Activated T-cell treated with anti-CD3 and anti-CD28 coated beads for 4 hours (primary cell): ENCODE data around the gene FFAR2.
A peak's percentile ranks its signal among the peaks of the same experiment; 100 is the strongest.

Experiments
- DNase-seq: peaks from one replicate; pipeline ENCODE4 v3.0.0-alpha.2; 2020

Gene FFAR2

DNA sequence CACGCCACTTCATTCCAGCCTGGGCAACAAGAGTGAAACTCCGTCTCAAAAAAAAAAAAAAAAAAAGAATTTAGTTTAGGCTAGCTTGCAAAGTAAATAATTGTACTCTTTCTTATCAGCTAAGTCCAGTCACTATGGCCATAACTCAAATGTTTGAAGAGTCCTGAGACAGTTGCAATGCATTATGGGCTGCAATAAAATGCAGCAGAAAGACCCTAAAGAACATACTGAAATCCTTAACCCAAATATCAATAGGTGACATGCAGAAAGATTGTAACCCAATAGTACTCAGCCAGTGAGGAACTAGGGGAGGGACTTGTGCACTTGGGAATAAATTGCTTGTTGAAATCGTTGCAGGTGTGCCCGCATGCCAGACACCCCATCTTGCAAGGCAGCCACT is 20.9 kb upstream of the FFAR2 start:
- DNase-seq, result no peak

DNA sequence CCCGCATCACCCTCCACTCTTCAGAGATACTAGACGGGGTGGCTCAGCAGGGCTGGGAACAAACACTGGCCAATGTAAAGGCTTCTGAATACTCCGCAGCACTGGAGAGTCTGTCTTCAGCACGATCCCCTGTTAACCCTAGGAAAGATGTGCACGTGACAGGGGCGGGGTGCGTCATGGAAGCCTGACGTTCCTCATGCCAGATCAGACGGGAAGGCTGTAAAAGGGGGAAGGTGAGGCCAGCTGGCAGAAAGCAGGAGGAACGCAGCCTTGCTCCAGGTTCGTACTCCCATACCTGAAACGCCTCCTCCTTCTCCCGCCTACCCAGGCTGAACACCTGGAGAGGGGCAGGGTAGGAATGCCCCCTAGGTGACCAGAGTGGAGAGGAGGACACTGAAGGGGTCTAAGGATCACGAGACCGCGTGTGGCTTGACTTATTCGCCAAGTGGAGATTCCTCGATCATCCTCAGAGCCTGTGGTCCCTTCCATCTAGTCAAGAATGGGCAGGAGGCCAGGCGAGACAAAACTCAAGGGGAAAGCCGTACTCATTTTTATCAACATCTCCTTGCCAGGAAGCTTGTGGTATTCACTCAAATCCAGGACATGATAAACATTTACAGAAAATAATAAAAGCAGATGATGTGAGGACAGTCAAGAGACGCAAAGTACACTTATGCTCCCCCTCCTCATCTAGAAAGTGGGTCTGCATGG is 18.2 kb upstream of the FFAR2 start:
- no peak for DNase-seq

DNA sequence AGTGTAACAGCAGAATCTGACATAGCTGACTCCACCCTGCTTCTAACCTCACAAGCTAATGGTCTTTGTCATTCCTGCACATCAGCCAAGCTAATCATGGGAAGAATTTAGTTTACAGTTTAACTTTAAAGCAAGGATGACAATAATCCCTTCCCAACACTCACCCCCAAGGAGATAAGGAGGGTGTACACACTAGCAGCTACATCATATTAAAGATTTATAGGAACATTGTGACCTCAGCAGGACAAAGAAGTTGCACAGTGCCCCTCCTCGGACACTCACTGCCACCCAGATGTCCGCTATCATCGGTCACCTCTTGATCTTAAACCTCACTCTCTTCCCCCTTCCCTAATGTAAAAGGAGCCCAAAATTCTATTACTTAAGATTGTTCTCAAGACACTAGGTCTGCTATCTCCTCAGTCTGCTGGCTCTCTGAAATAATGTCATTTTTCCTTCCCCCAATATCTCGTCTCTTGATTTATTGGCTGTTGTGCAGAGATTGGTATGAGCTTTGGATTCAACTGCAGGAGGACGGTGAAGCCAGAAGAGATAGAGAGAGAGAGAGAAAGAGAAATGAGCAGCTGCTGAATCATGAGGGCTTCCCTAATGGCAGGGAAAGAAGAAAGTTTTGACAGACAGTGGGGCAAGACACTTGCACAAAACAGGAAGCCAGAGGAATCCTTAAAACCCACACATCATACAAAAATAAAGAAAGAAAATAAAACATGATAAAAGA is 17.5 kb upstream of the FFAR2 start:
- no peak for DNase-seq

DNA sequence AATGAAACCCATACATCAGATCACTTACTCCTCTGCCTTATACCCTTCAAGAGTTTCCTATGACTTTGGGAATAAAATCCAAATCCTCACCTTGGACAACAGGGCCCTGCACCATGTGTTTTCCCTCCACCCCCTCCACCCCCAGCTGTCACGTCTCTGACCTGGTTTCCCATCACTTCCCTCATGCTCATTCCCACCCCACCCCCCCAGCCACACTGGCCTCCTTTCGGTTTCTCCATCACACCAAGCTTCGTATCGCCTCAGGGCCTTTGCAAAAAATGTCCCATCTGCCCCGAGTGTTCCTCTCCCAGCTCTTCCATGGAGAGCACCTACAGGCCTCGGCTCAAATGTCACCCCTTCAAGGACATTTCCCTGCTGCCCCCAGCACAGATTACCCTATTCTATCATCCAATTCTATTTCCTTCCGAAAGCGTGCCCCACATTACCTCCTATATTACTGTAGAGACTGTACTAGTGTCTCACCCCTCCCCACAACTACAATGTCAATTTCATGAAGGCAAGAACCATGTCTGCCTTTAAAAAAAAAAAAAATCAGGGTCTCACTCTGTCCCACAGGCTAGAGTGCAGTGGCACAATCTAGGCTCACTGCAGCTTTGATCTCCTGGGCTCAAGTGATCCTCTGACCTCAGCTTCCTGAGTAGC is 16.8 kb upstream of the FFAR2 start:
- no peak for DNase-seq

DNA sequence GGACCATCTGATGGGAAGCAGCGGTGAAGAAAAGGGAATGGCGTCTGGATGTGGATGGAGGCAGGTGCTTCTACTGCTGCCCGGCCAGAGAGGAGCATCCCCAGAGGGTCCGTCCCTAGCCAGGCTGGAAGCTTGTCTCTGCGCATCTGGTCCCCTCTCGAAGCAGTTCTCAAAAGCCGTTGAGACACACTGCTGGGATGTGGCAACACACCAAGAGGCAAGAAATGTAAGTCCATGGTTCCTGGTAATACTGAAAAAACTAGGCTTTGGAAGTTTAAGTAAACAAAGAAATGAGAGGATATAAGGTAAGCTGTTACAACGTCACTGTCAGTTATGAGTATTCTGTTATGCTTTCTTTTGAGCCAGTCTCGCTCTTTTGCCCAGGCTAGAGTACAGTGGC is 15.1 kb upstream of the FFAR2 start:
- DNase-seq, result no peak

DNA sequence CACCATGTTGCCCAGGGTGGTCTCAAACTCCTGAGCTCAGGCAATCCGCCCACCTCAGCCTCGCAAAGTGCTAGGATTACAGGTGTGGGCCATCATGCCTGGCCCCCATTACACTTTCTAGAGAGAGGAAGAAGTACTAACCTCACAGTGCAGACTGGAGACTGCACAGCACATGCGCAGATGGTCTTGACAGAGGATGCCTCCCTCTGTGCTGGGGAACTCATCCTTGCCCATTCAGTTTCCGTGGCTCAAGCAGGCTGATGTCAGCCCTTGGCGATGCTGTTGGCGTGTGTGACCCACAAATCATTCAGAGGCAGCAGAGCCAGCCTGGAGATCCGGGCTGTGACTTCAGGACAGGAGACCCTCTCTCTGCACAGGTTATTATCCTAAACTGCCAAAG is 14.6 kb upstream of the FFAR2 start:
- DNase-seq, result no peak

DNA sequence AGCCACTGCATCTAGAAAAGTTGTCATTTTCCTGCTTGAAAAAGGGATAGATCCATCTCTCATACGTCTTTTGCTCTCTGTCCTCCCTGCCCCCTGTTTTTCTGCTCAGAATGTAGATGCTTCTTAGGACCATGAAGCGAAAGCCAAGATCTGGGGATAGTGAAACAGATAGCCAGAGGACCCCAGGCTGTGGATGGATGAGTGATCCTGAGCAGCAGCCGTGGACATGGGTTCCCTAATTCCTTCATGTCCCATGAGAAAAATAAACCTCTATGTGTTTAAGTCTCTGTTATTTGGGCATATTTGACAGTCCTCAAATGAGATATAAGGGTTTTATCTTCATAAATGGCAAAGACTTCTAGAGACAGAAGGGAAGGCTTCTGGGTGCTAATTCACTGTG is 12.2 kb upstream of the FFAR2 start:
- no peak for DNase-seq

DNA sequence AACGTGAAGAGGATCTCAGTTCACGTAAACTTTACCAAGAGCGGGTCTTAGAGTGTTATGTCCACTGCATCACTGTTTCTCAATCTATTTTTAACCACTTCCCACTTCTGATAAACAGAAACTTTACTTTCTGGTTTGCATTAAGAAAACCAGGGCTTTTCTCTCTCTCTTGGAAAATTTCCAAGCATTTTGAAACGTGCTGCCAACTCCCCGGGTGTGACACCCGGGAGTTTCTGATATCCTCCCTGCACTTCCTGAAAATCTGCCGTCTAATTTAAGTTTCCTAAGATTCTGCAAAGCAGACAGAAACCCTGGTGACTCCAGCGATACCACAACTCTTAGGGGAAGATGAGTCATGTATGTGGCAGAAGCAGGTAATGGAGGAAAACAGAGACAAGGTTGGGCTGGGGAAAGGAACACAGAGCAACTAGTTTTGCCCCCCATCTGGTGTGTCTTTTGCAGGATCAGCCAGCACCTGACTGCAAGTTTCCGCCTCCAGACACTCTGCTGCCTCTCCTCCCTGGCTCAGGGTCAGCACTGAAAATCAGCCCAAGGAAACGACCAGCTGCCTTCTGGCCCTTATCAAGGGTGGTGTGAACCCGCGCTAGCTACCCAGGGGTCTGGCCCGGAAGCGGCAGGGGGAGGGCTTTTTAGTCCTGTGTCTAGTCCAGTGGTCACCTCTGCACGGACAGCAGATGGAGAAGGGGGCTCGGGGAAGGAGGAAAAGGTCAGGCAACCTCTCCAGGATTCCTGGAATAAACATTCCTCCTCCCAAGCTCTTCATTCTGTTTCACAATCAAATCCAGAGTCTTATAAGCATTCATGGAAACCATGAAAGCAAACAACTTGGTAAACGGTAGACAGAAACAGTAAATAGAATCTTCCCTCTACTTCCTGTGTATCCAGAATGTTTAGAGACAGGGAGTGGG is 11.3 kb upstream of the FFAR2 start:
- DNase-seq, result no peak

DNA sequence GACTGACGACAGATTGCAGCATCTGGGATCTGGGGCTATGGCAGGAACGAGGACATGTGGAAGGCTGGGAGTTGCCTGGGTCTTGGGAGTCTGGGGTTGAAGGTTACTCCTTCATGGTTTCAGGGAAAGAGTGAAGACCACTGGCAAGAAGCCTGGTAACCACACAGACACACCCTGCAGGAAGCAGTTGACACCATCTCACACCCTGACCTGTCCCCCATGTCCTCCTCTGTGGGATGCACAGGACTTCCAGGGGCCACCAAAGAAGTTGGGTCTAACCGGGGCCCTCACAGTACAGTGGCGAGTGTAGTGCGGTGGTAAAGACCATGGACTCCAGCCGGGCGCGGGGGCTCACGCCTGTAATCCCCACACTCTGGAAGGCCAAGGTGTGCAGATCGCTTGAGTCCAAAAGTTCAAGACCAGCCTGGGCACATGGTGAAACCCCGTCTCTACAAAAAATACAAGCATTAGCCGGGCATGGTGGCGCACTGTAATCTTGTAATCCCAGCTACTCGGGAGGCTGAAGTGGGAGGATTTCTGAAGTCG is 10.6 kb upstream of the FFAR2 start:
- DNase-seq, result no peak

DNA sequence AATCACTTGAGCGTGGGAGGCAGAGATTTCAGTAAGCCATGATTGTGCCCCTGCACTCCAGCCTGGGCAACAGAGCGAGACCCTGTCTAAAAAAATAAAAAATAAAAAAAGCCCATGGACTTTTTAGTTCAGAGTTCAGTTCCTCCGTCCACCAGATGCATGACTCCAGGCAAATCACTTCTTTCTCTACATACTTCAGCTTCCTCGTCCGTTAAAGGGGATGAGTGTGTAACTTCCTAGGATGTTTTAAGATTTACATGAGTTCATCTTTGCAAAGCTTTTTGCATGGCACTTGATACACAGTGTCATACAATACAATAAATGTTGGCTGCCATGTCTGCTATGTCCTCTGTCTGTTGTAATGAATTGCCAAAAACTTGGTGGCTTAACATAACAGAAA is 10.0 kb upstream of the FFAR2 start:
- no peak for DNase-seq

DNA sequence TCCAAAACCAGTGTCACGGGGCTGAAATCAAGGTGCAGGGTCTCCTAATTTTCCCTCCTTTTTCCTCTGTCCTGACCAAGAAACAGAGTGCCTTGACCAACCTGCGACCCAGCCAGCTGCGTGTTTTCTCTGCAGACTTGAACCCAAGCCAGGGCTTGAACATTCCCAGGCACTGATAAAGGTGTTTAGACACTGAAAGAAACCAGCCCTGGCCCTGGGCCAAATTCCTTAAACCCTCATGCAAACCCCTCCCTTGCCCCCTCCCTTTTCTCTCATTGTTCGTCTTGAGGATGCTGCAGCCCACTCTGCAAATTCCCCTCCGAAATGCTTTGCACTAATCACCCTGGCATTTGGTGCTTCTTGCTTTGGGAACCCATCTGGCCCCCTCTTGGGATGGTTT is 9.5 kb upstream of the FFAR2 start:
- DNase-seq, result no peak

DNA sequence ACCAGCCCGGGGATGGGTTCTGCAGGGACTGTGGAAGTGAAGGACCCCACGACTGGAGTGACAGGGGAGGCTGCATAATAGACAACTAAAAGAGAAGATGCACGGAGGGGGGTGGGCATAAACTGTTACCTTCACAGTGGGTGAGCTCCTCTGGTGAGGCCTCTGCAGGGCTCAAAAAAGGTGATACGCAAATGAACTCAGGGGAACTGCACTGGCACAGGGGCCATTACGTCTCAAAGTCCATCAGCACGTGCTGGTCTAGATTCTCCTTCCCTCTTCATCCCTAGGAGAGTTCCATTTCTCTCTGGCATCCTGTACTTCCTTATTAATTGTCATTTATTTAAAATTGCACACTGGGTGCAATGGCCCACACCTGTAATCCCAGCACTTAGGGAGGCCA is 8.1 kb upstream of the FFAR2 start:
- no peak for DNase-seq

DNA sequence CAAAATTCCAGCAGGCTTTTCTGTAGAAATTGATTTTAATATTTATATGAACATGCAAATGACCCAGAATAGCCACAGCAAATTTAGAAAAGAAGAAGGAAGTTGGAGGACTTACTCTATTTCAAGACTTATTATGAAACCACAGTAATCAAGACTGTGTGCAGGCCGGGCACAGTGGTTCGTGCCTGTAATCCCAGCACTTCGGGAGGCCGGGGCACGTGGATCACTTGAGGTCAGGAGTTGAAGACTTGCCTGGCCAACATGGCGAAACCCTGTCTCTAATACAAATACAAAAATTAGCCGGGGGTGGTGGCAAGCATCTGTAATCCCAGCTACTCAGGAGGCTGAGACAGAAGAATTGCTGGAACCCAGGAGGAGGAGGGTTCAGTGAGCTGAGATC is 6.0 kb upstream of the FFAR2 start:
- DNase-seq, result no peak

DNA sequence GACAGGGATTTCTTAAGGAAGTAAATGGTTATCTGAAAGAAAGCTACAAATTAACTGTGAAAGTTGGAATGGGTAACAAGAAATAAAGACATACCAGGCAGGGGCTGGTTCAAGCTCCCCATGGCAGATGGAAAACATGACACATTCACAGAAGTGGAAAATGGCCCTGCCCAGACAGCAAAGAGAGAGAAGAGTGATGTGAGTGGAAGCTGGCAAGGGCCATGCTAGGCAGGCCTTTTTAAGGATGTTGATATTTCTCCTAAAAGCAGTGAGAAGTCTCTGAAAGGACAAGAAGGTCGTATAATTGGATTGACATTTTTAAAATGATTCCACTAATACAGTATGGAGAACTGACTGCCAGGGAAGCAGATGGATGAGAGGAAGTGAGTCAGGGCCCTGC is 3.3 kb upstream of the FFAR2 start:
- no peak for DNase-seq

DNA sequence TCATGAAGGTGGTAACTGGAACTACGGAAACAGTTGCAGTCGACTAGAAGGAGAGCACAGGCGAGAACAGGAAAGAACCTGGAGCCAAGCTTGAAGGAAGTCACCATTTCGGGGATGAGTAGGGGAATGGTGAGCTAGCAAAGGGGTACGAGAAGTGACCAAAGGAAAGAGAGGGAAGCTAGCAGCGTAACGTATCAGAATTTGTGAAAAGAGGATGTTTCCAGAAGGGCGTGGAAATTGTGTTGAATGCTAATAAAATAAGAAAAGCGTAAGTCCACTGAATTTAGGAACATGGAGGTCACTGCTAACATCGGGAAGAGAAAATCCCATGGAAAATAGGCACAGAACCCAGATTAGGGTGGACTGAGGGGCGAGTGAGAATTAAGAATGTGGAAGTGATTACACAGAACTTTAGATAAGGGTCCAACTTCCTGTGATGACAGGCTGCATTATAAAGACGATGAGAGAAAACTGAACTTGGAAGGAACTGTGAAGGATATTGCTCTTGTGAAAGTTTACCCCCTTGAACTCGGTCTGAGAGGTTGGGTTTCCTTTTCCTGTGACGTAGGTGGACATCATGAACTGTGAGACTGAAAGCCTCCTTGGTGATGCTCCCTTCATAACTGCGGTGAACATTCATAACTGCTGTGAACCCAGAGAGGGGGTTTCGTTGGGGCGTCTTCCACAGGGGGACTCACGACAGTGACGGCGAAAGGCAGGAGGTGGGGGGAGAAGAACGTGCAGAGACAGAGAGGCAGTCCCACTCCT is 2.0 kb upstream of the FFAR2 start:
- DNase-seq, result peak; percentile 11

DNA sequence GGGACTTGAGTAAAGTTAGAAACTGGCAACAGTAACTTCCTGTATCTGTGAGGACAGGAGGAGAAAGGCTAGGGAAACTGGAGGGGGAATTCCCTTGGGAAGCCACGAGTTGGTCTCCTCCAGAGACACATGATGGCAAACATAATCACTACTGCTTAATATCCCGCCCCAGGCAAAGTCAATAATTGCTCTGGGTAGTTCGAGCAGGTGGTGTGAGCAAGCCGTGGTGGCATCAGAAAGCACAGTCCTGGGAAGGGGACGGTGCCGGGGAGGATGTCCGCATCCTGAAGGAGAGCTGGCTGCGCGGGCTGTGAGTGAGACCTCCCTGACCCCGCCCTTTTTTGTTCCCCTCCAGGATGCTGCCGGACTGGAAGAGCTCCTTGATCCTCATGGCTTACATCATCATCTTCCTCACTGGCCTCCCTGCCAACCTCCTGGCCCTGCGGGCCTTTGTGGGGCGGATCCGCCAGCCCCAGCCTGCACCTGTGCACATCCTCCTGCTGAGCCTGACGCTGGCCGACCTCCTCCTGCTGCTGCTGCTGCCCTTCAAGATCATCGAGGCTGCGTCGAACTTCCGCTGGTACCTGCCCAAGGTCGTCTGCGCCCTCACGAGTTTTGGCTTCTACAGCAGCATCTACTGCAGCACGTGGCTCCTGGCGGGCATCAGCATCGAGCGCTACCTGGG is 1.4 kb downstream of the FFAR2 start:
- no peak for DNase-seq

DNA sequence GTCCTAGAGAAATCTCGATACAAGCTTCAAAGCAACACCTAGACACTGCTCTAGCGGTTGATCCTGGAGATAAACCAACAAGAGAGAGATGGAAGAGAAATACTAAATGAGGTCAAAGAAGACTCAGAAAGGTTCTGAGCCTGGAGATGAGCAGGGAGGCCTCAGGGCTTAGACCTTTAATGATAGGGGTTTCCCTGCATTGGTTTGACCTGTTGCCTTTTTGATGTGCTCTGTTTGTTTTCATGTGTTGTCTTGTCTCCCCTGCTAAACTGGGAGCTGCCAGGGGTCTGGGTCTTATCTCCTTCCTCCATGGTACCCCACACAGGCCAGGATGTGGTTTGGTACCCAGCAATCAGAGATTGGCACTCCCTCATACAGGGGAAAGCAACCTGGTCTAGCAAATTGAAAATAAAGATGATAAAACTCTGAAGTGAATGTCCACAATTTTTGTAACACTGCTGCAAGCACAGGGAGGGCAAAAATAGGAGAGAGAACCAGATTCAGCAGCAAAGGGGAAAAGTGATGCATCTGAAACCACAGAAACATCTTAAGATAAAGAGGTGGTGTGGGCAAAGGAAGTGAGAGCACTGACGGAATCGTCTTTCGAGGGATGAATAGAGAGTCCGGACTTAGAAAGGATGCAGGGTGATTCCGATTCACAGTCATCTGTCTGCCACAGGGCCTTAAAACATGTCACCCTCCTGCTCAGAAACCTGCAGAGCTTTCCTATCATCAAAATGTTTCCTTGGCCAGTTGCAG is 3.5 kb downstream of the FFAR2 start:
- DNase-seq, result no peak

DNA sequence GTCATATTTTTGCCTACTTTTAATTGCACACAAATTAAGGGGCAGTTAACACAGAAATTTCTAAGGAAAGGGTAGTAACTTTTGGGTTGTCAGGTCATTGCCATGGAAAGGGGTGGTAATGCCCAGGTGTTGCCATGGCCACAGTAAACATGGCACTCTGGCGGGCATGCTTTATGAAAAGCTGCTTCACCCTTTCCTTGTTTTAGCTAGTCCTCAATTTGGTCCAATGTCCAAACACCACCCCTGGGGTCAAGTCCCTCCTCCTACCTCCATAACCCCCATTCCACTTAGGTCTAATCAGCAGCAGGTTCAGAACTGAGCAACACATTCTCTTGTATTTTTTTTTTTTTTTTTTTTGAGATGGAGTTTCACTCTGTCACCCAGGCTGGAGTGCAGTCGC is 6.6 kb downstream of the FFAR2 start:
- DNase-seq, result no peak

DNA sequence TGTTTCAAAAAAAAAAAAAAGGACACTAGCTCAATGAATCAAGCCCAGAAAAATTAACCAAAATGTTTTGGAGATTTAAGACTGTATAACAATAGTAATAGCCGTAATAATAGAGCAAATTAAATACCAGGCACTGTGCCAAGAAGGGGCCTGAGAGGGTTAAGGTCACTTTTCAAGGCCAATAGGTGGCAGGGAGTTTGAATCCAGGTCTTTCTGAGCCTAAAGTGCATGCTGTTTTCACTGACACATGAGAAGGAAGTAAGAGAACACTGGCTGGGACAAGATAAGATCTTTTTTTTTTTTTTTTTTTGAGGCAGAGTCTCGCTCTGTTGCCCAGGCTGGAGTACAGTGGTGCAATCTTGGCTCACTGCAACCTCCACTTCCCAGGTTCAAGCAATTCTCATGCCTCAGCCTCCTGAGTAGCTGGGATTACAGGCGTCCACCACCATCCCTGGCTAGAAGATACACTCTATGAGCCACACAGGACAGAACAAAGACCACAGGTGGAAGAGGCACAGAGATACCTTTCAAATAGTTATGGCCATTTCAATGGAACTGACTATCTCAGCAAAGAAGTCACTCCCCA is 7.7 kb downstream of the FFAR2 start:
- no peak for DNase-seq

DNA sequence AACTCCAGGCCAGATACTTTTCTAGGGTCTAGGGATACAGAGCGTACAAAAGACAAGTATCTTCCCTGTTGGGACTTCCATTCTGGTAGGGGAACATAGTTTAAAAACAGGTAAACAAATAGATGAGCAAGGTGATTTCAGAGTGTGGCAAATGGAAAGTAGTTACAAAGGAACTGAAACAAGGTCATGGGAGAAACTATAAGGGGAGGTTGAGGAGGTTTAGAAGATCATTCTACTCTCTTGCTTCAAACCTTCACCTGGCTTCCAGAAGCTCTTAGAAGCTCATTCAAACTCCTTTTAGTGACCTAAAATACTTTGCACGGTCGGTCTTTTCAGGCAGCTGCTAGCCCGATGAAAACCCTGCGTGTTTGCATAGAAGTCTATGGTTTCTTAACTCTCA is 9.1 kb downstream of the FFAR2 start:
- DNase-seq, result no peak
